ENCODE data around the gene RIPK4.

Gene RIPK4

GRCh38 chr21:41707960-41708330, 58.9 kb downstream of the RIPK4 start:
- DNase-seq (ENCODE audit: extremely low spot score) = no peak
- CTCF ChIA-PET = interaction anchor here (0.6 to 0.8 kb wide), 2 partner anchors 21 to 426 kb away, joined by 3 to 5 read pairs; no protein-coding TSS in a partner anchor
- TF ChIP-seq BHLHE40 (IDR thresholded peaks at IDR 0.05; ENCODE audit: borderline replicate concordance) (no peak), TARDBP (IDR thresholded peaks at IDR 0.05) (no peak), SUZ12 (IDR thresholded peaks at IDR 0.05) (no peak), ZNF384 (IDR thresholded peaks at IDR 0.05) (no peak), CTBP1 (IDR thresholded peaks at IDR 0.05; ENCODE audit: borderline replicate concordance) (no peak), PKNOX1 (IDR thresholded peaks at IDR 0.05) (no peak), FOXM1 (IDR thresholded peaks at IDR 0.05; ENCODE audit: borderline replicate concordance) (no peak), ELF4 (IDR thresholded peaks at IDR 0.05) (no peak)
- POLR2A ChIA-PET = no interaction called here

DNA sequence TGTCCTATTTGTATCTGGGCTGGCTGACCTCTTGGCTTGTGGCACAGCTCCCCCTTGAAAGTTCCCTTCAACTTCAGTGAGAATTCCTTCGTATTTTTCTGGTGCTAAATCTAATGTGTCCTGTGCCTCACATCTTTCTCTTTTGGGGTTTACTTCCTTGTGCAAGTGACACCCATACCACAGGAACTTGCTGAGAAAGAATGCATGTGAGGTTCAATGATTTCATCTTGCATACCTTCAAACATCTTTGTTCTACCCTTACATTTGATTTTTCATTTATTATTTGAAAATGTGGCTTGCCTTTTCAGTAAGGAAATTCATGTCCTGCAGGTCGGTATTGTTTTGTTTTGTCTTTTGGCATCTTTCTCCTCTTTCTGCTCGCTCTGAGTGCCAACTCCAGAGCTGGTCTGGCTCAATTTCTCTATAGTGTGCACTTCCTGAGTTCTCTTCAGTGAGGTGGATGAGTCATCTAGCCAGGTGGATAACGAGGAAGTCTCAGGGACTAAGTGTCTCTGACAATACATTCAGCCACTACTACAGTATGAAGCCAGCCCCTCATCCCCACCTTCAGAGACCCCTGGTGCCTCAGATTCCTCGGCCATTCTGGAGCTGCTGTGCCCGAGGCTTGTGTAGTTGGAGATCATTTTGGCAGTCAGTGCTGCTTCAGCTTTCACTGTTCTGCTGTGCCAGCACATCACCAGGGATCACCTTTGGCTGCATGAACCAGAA, 59.5 kb downstream of the RIPK4 start:
- DNase-seq (ENCODE audit: extremely low spot score) = no peak
- no peak for TF ChIP-seq FOXA1 (IDR thresholded peaks at IDR 0.05)
- TF ChIP-seq SP1 (IDR thresholded peaks at IDR 0.05) = no peak
- no peak for TF ChIP-seq ELF4 (IDR thresholded peaks at IDR 0.05)
- TF ChIP-seq L3MBTL2 (conservative IDR thresholded peaks at IDR 0.05) = no peak
- TF ChIP-seq HDGF (IDR thresholded peaks at IDR 0.05; ENCODE audit: borderline replicate concordance) = no peak
- TF ChIP-seq PKNOX1 (IDR thresholded peaks at IDR 0.05) = no peak
- no peak for TF ChIP-seq BHLHE40 (IDR thresholded peaks at IDR 0.05; ENCODE audit: borderline replicate concordance)
- no peak for TF ChIP-seq CTBP1 (IDR thresholded peaks at IDR 0.05; ENCODE audit: borderline replicate concordance)
- no peak for TF ChIP-seq LEF1 (IDR thresholded peaks at IDR 0.05; ENCODE audit: borderline replicate concordance)
- TF ChIP-seq FOXK2 (IDR thresholded peaks at IDR 0.05) = no peak
- no peak for TF ChIP-seq ZNF384 (IDR thresholded peaks at IDR 0.05)
- TF ChIP-seq TARDBP (IDR thresholded peaks at IDR 0.05) = no peak
- no peak for TF ChIP-seq ARNT (IDR thresholded peaks at IDR 0.05)
- TF ChIP-seq NFRKB (IDR thresholded peaks at IDR 0.05) = no peak
- no peak for TF ChIP-seq FOXM1 (IDR thresholded peaks at IDR 0.05; ENCODE audit: borderline replicate concordance)
- TF ChIP-seq SUZ12 (IDR thresholded peaks at IDR 0.05) = no peak
- POLR2A ChIA-PET = no interaction called here
- CTCF ChIA-PET = interaction anchor here (0.8 kb wide), 1 partner anchor 20 kb away, joined by 5 read pairs; no protein-coding TSS in a partner anchor

DNA sequence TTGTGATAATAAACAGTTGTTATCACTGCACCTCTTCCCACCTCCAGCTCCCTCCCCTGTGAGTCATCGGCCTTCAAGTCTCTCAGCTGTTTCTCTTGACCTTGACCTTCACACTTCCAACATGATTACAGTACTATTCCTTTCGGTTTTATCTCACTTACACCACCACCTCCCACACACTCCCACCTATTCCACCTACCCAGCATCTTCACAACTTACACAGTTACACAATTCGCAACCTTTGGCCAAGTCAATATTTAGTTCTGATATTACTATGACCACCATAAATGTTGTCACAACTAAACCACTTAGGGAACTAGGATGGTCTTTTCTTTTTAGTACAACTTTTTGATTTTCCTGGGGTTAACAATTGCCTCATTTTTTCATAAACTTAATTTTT, 60.2 kb downstream of the RIPK4 start:
- CTCF ChIA-PET = no interaction called here
- TF ChIP-seq PKNOX1 (IDR thresholded peaks at IDR 0.05) (no peak), HDGF (IDR thresholded peaks at IDR 0.05; ENCODE audit: borderline replicate concordance) (no peak)
- DNase-seq (ENCODE audit: extremely low spot score) = no peak
- POLR2A ChIA-PET = no interaction called here

DNA sequence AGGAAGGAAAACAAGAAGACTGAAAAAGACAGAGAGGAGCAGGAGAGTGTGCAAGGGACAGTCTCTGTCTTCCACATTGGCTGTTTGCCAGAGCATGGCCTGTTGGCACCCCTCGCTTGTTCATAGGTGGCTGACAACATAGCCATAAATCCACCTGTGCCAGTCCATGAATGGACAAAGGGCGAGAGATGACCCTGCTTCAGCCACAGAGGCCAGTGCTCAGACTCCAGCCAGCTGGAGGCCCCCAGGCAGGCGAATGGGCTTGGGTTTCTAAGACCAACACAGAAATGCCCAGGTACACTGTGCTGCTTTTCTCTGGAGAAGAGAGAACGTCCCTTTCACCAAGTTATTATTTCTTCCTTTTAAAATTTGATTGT, 60.6 kb downstream of the RIPK4 start:
- CTCF ChIA-PET = no interaction called here
- TF ChIP-seq HDGF (IDR thresholded peaks at IDR 0.05; ENCODE audit: borderline replicate concordance) = no peak
- no peak for TF ChIP-seq SP1 (IDR thresholded peaks at IDR 0.05)
- no peak for TF ChIP-seq ZNF384 (IDR thresholded peaks at IDR 0.05)
- no peak for TF ChIP-seq FOXK2 (IDR thresholded peaks at IDR 0.05)
- TF ChIP-seq BHLHE40 (IDR thresholded peaks at IDR 0.05; ENCODE audit: borderline replicate concordance) = no peak
- TF ChIP-seq CTBP1 (IDR thresholded peaks at IDR 0.05; ENCODE audit: borderline replicate concordance) = no peak
- TF ChIP-seq LEF1 (IDR thresholded peaks at IDR 0.05; ENCODE audit: borderline replicate concordance) = no peak
- TF ChIP-seq NFRKB (IDR thresholded peaks at IDR 0.05) = no peak
- TF ChIP-seq PKNOX1 (IDR thresholded peaks at IDR 0.05) = no peak
- TF ChIP-seq FOXM1 (IDR thresholded peaks at IDR 0.05; ENCODE audit: borderline replicate concordance) = no peak
- no peak for TF ChIP-seq ELF4 (IDR thresholded peaks at IDR 0.05)
- TF ChIP-seq ARNT (IDR thresholded peaks at IDR 0.05) = no peak
- TF ChIP-seq L3MBTL2 (conservative IDR thresholded peaks at IDR 0.05) = no peak
- TF ChIP-seq SUZ12 (IDR thresholded peaks at IDR 0.05) = no peak
- TF ChIP-seq TARDBP (IDR thresholded peaks at IDR 0.05) = no peak
- TF ChIP-seq FOXA1 (IDR thresholded peaks at IDR 0.05) = no peak
- POLR2A ChIA-PET = no interaction called here
- DNase-seq (ENCODE audit: extremely low spot score) = no peak

GRCh38 chr21:41705546-41706262, 61.1 kb downstream of the RIPK4 start:
- CTCF ChIA-PET = no interaction called here
- POLR2A ChIA-PET = no interaction called here
- no peak for DNase-seq (ENCODE audit: extremely low spot score)
- TF ChIP-seq FOXM1 (IDR thresholded peaks at IDR 0.05; ENCODE audit: borderline replicate concordance) = no peak
- TF ChIP-seq TARDBP (IDR thresholded peaks at IDR 0.05) = no peak
- TF ChIP-seq ARNT (IDR thresholded peaks at IDR 0.05) = no peak
- TF ChIP-seq SP1 (IDR thresholded peaks at IDR 0.05) = no peak
- TF ChIP-seq SUZ12 (IDR thresholded peaks at IDR 0.05) = no peak
- TF ChIP-seq FOXA1 (IDR thresholded peaks at IDR 0.05) = no peak

All from HEK293T (cell line).